Caco-2 (cell line): ENCODE data around the gene CASZ1. TPM values are rescaled to one million over a fixed set of nuclear protein-coding genes. Genes with fewer than 3 reads are reported as not detected.

Source experiments
- BruUV-seq: library from RNA; stranded (reverse); fragments of 400-500 nt; replicated peaks from 2 replicates; lab custom pipeline; 2021; lab: Mats Ljungman, UMichigan
- CTCF ChIA-PET: fragments of 300-600 bp; sonication (Branson Sonifier 250); formaldehyde crosslinking; loops from one replicate; lab custom pipeline; 2022; ENCODE audit warnings: antibody characterized with exemption; lab: Charles Lee
- POLR2A ChIA-PET: fragments of 300-600 bp; sonication (Branson Sonifier 250); formaldehyde crosslinking; loops from one replicate; lab custom pipeline; 2022; ENCODE audit warnings: antibody characterized with exemption; lab: Charles Lee
- DNase-seq, 2 experiments: peaks; one replicate each; pipeline versions ENCODE4 v3.0.0 to v3.0.0-alpha.2; 2020 to 2022
- H3K27me3 ChIP-seq: replicated peaks from 2 replicates; pipeline ENCODE4 v1.6.0; 2011; ENCODE audit warnings: low read length; ENCODE audit not compliant: control insufficient read depth, insufficient read depth
- H3K36me3 ChIP-seq: 2 replicates; pipeline ENCODE4 v1.5.1; 2011; ENCODE audit warnings: low read length; ENCODE audit not compliant: control insufficient read depth, insufficient read depth
- H3K4me1 ChIP-seq: fragments of 250-450 bp; sonication (Bioruptor Pico); 2 replicates; pipeline ENCODE4 v1.5.1; 2020; ENCODE audit warnings: mild to moderate bottlenecking
- H3K4me3 ChIP-seq: 2 replicates; pipeline ENCODE4 v1.5.1; 2011; ENCODE audit warnings: low read depth, mild to moderate bottlenecking, control low read depth, low read length
- H3K9me3 ChIP-seq: fragments of 250-450 bp; sonication (Bioruptor Pico); 2 replicates; pipeline ENCODE4 v1.5.1; 2020; ENCODE audit warnings: mild to moderate bottlenecking, moderate library complexity
- H3K27ac Mint-ChIP-seq: one replicate; pipeline ENCODE4 v1.8.0; 2022; ENCODE audit warnings: mixed read lengths; ENCODE audit not compliant: unreplicated experiment
- H3K27me3 Mint-ChIP-seq: one replicate; pipeline ENCODE4 v1.8.0; 2022; ENCODE audit warnings: mixed read lengths; ENCODE audit not compliant: insufficient read depth, unreplicated experiment
- H3K36me3 Mint-ChIP-seq: one replicate; pipeline ENCODE4 v1.8.0; 2022; ENCODE audit warnings: mild to moderate bottlenecking, mixed read lengths; ENCODE audit not compliant: insufficient read depth, unreplicated experiment
- H3K4me1 Mint-ChIP-seq: one replicate; pipeline ENCODE4 v1.8.0; 2022; ENCODE audit warnings: low read depth, mixed read lengths; ENCODE audit not compliant: unreplicated experiment
- H3K4me3 Mint-ChIP-seq: one replicate; pipeline ENCODE4 v1.8.0; 2022; ENCODE audit warnings: mild to moderate bottlenecking, moderate library complexity, mixed read lengths; ENCODE audit not compliant: unreplicated experiment
- H3K9me3 Mint-ChIP-seq: one replicate; pipeline ENCODE4 v1.8.0; 2022; ENCODE audit warnings: mixed read lengths; ENCODE audit not compliant: unreplicated experiment
- intact Hi-C: fragments of 100-400 bp; cut with micrococcal nuclease; formaldehyde crosslinking; loops from one replicate; pipeline ENCODE4 v1.10.0; 2022; ENCODE audit not compliant: unreplicated experiment
- total RNA-seq: library from RNA; stranded (reverse); gene quantifications from 2 replicates; pipeline ENCODE4 v1.2.3, GENCODE V29; 2022
- TF ChIP-seq, protein P1 (sequence below), 2 experiments: fragments of 200-600 bp in 1 of 2; IDR thresholded peaks; 1 replicate in 1 of 2; 2 replicates in 1 of 2; pipeline versions ENCODE4 v1.5.1 to v1.8.0; 2011 to 2022; ENCODE audit warnings: antibody characterized with exemption in 1 of 2, control low read depth in 1 of 2, inconsistent platforms in 1 of 2, low read depth in 1 of 2, low read length in 1 of 2, mild to moderate bottlenecking in 1 of 2, moderate library complexity in 1 of 2; ENCODE audit not compliant: insufficient read depth in 1 of 2, severe bottlenecking in 1 of 2, unreplicated experiment in 1 of 2

CASZ1 gene
- total RNA-seq, 1 experiment from 2014 or later, result 10.9 TPM

- intact Hi-C loops, result no loop called here
- H3K27me3 Mint-ChIP-seq, result no peaks in the 10 kb centered on the region
- H3K4me1 Mint-ChIP-seq, result peaks cover 12% of the 10 kb centered on the region
- H3K9me3 Mint-ChIP-seq, result no peaks in the 10 kb centered on the region
- ChIA-PET POLR2A (no interaction called here), CTCF (no interaction called here)
- no peaks in the 10 kb centered on the region for H3K36me3 ChIP-seq
- no peak overlapping the region for H3K27ac Mint-ChIP-seq
- peaks cover 15% of the 10 kb centered on the region for H3K4me1 ChIP-seq
- H3K9me3 ChIP-seq, result no peaks in the 10 kb centered on the region
- H3K4me3 ChIP-seq, result no peak overlapping the region
- DNase-seq, result no peak
- no peaks in the 10 kb centered on the region for H3K36me3 Mint-ChIP-seq
- no peaks in the 10 kb centered on the region for H3K27me3 ChIP-seq
- BruUV-seq, result no TSS peak
- no peak overlapping the region for H3K4me3 Mint-ChIP-seq
- TF ChIP-seq, protein P1, sequence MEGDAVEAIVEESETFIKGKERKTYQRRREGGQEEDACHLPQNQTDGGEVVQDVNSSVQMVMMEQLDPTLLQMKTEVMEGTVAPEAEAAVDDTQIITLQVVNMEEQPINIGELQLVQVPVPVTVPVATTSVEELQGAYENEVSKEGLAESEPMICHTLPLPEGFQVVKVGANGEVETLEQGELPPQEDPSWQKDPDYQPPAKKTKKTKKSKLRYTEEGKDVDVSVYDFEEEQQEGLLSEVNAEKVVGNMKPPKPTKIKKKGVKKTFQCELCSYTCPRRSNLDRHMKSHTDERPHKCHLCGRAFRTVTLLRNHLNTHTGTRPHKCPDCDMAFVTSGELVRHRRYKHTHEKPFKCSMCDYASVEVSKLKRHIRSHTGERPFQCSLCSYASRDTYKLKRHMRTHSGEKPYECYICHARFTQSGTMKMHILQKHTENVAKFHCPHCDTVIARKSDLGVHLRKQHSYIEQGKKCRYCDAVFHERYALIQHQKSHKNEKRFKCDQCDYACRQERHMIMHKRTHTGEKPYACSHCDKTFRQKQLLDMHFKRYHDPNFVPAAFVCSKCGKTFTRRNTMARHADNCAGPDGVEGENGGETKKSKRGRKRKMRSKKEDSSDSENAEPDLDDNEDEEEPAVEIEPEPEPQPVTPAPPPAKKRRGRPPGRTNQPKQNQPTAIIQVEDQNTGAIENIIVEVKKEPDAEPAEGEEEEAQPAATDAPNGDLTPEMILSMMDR (IDR thresholded peaks at IDR 0.05; ENCODE audit: insufficient read depth in 1 of 2, low read depth in 1 of 2, low read length in 1 of 2, severe bottlenecking in 1 of 2, unreplicated experiment in 1 of 2), result no peak
Measured at GRCh38 chr1:10685196-10685807, 111.1 kb downstream of the CASZ1 start.

DNA sequence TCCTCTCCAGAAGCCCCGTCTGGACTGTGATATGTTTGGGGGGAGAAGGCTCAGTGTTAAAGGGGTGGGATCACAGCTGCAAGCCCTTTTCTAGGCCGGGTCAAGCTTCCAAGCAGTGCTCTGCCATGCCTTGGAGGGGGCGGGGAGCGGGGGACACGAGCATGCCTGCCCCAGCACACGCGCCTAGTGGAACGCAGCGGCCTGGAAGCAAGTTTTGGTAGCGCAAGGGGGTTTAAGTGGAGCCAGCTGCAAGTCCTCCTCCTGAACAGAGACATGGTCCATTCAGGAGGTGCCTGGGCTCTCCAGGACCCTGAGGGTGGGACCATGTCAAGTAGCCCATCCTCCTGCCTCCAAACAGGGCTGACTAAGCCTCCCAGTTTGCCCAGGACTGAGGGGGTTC lies 112.2 kb downstream of the CASZ1 start:
- intact Hi-C loops, result no loop called here
- no peaks in the 10 kb centered on the region for H3K27me3 ChIP-seq
- POLR2A ChIA-PET, result no interaction called here
- no peaks in the 10 kb centered on the region for H3K36me3 ChIP-seq
- peaks cover 12% of the 10 kb centered on the region for H3K4me1 Mint-ChIP-seq
- H3K4me3 Mint-ChIP-seq, result no peak overlapping the region
- no peaks in the 10 kb centered on the region for H3K9me3 ChIP-seq
- H3K4me3 ChIP-seq, result no peak overlapping the region
- no TSS peak for BruUV-seq
- H3K9me3 Mint-ChIP-seq, result no peaks in the 10 kb centered on the region
- DNase-seq, result no peak
- TF ChIP-seq, protein P1 (IDR thresholded peaks at IDR 0.05; ENCODE audit: insufficient read depth in 1 of 2, low read depth in 1 of 2, low read length in 1 of 2, severe bottlenecking in 1 of 2, unreplicated experiment in 1 of 2), result no peak
- H3K36me3 Mint-ChIP-seq, result no peaks in the 10 kb centered on the region
- peaks cover 15% of the 10 kb centered on the region for H3K4me1 ChIP-seq
- H3K27ac Mint-ChIP-seq, result no peak overlapping the region
- CTCF ChIA-PET, result no interaction called here
- H3K27me3 Mint-ChIP-seq, result no peaks in the 10 kb centered on the region

DNA sequence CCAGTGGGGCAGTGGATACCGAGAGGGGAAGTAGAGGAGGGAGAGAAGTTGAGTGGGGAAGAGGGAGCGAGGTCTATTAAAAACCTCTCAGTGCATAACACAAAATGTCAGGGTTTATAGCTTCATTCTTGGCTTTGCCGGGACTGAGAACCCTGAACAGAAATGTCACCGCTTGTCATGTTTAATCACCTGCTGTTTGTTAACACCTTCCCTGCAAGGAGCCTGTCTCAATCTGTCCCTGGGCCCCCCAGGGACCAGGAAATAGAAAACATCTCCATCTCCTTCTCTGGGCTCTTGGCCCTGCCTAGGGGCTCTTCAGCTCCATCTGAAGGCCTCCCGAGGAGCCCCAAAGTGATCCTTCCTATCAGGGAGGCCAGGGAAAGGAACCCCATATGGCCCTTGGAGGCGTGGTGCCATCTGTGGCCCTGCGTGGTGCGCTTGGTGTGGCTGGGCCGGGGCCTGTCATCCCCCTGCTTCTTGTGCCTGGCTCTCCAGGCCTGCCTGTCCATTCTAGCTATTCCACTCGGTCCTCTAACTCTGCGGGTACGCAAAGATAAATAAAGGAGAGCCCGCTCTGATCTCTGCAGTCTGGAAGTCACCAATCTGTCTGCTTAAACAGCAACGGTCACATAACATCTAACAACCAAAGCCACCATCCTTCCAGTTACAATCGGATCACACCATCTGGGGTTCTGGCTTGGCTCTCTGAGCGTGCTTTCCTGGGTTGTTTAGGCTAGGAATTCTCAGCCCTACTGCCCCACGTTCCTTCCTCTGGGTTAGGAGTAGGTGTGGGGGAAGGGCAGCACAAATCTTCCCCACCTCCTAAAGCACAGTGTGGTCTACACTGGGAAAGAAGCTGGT lies 113.8 kb downstream of the CASZ1 start:
- Mint-ChIP-seq H3K4me3 (no peak overlapping the region), H3K9me3 (no peaks in the 10 kb centered on the region), H3K27ac (peak overlapping the region; percentile 46), H3K36me3 (no peaks in the 10 kb centered on the region), H3K4me1 (peaks cover 12% of the 10 kb centered on the region), H3K27me3 (no peaks in the 10 kb centered on the region)
- H3K36me3 ChIP-seq, result no peaks in the 10 kb centered on the region
- no peaks in the 10 kb centered on the region for H3K9me3 ChIP-seq
- H3K27me3 ChIP-seq, result no peaks in the 10 kb centered on the region
- H3K4me3 ChIP-seq, result no peak overlapping the region
- CTCF ChIA-PET, result no interaction called here
- H3K4me1 ChIP-seq, result peaks cover 15% of the 10 kb centered on the region
- no peak for DNase-seq
- intact Hi-C loops, result no loop called here
- BruUV-seq, result no TSS peak
- POLR2A ChIA-PET, result no interaction called here
- TF ChIP-seq, protein P1 (IDR thresholded peaks at IDR 0.05; ENCODE audit: insufficient read depth in 1 of 2, low read depth in 1 of 2, low read length in 1 of 2, severe bottlenecking in 1 of 2, unreplicated experiment in 1 of 2), result no peak
